NCI-H1105 (cell line): ENCODE results near the gene DNAI7.

Experiments used
- DNase-seq: peaks from one replicate; lab custom pipeline; 2025; lab: John Stamatoyannopoulos, UW

The DNAI7 gene

GRCh38 chr12:25101092-25101445 is 93.9 kb downstream of the DNAI7 start:
- no peak for DNase-seq

- no peak for DNase-seq
These were observed 94.5 kb downstream of the DNAI7 start for GRCh38 chr12:25100194-25101091.

- no peak for DNase-seq
These were observed 96.0 kb downstream of the DNAI7 start for GRCh38 chr12:25099010-25099409.

- DNase-seq, result no peak
These were observed 105.2 kb downstream of the DNAI7 start for GRCh38 chr12:25089738-25090137.

- no peak for DNase-seq
These were observed 107.4 kb downstream of the DNAI7 start for GRCh38 chr12:25087596-25087995.

GRCh38 chr12:25084816-25085215 is 110.1 kb downstream of the DNAI7 start:
- DNase-seq, result no peak

- DNase-seq, result no peak
These were observed 111.7 kb downstream of the DNAI7 start for GRCh38 chr12:25083211-25083610.

- no peak for DNase-seq
These were observed 112.3 kb downstream of the DNAI7 start for GRCh38 chr12:25082628-25083027.

GRCh38 chr12:25079393-25079792 is 115.6 kb downstream of the DNAI7 start:
- DNase-seq, result no peak

GRCh38 chr12:25074954-25075353 is 120.0 kb downstream of the DNAI7 start:
- DNase-seq, result no peak

GRCh38 chr12:25074113-25074512 is 120.8 kb downstream of the DNAI7 start:
- no peak for DNase-seq

GRCh38 chr12:25072906-25073650 is 121.9 kb downstream of the DNAI7 start:
- DNase-seq, result no peak

GRCh38 chr12:25071366-25071765 is 123.6 kb downstream of the DNAI7 start:
- no peak for DNase-seq

- DNase-seq, result no peak
These were observed 125.7 kb downstream of the DNAI7 start for GRCh38 chr12:25069224-25069623.

GRCh38 chr12:25065035-25065434 is 129.9 kb downstream of the DNAI7 start:
- no peak for DNase-seq

GRCh38 chr12:25063873-25064628 is 130.9 kb downstream of the DNAI7 start:
- DNase-seq, result no peak

GRCh38 chr12:25058658-25059058 is 136.3 kb downstream of the DNAI7 start:
- no peak for DNase-seq
